Left lung (tissue), 10 donors: ENCODE results near the gene GNPDA1. TPM values are rescaled to one million over a fixed set of nuclear protein-coding genes. Genes with fewer than 3 reads are reported as not detected.
"Not testable (repeated sequence)": the region's sequence is repeated elsewhere in the genome, so short reads cannot be mapped to it uniquely, and the experiment has no call there.

ENCODE experiments used
- ATAC-seq: fragments of 200-7000 bp; cut with Tn5 transposase; one replicate; pipeline ENCODE4 v1.9.1; 2020; ENCODE audit warnings: moderate library complexity
- DNase-seq, 4 donors: peaks; one replicate each; pipeline ENCODE4 v3.0.0-alpha.2; 2013 to 2020
- H3K27ac ChIP-seq, 2 donors: fragments of 200-600 bp; sonication (generic) in 1 of 2; one replicate each; pipeline versions ENCODE4 v1.5.0 to v1.8.0; 2020 to 2021
- H3K27me3 ChIP-seq, 2 donors: fragments of 200-600 bp; sonication (generic) in 1 of 2; one replicate each; pipeline versions ENCODE4 v1.5.0 to v1.8.0; 2020 to 2021
- H3K36me3 ChIP-seq, 2 donors: fragments of 200-600 bp; sonication (generic) in 1 of 2; one replicate each; pipeline versions ENCODE4 v1.5.0 to v1.8.0; 2020 to 2021
- H3K4me1 ChIP-seq, 2 donors: fragments of 200-600 bp; one replicate each; pipeline ENCODE4 v1.8.0; 2021
- H3K4me3 ChIP-seq, 2 donors: fragments of 200-600 bp; sonication (generic) in 1 of 2; one replicate each; pipeline versions ENCODE4 v1.5.0 to v1.8.0; 2020 to 2021; ENCODE audit warnings: mild to moderate bottlenecking in 1 of 2
- H3K9me3 ChIP-seq, 2 donors: fragments of 200-600 bp; sonication (generic) in 1 of 2; one replicate each; pipeline versions ENCODE4 v1.5.0 to v1.8.0; 2020 to 2021
- intact Hi-C, 2 donors: fragments of 100-400 bp; cut with DNase I; formaldehyde crosslinking; loops; one replicate each; pipeline versions ENCODE4 v1.11.2 to v1.14.2; 2022
- polyA plus RNA-seq, 6 donors: library from polyadenylated mRNA; unstranded; fragments of 120-200 nt; gene quantifications; one replicate each; pipeline ENCODE4 v1.2.1, GENCODE V29; 2013; ENCODE audit not compliant: insufficient read length in 6 of 6
- total RNA-seq, 2 donors: library from RNA; stranded (reverse); fragmentation: NEBNext Ultra II Directional; extraction: Animal tissue kit (Norgen Biotek cat#: 25700); gene quantifications; one replicate each; pipeline ENCODE4 v1.2.1, GENCODE V29; 2021
- TF ChIP-seq, protein P1 (sequence below), 2 donors: fragments of 200-600 bp; sonication (generic) in 1 of 2; IDR thresholded peaks; one replicate each; pipeline versions ENCODE4 v1.5.0 to v1.8.0; 2021; ENCODE audit warnings: antibody characterized with exemption in 2 of 2
- donor health status: DM: no; HTN: yes; CAD: no.
- donor health status: DM: no; HTN: no; CAD: no.

GNPDA1 gene
- total and polyA plus RNA-seq, 8 donors: 40.2 to 54.6 (median 42.9) TPM

DNA sequence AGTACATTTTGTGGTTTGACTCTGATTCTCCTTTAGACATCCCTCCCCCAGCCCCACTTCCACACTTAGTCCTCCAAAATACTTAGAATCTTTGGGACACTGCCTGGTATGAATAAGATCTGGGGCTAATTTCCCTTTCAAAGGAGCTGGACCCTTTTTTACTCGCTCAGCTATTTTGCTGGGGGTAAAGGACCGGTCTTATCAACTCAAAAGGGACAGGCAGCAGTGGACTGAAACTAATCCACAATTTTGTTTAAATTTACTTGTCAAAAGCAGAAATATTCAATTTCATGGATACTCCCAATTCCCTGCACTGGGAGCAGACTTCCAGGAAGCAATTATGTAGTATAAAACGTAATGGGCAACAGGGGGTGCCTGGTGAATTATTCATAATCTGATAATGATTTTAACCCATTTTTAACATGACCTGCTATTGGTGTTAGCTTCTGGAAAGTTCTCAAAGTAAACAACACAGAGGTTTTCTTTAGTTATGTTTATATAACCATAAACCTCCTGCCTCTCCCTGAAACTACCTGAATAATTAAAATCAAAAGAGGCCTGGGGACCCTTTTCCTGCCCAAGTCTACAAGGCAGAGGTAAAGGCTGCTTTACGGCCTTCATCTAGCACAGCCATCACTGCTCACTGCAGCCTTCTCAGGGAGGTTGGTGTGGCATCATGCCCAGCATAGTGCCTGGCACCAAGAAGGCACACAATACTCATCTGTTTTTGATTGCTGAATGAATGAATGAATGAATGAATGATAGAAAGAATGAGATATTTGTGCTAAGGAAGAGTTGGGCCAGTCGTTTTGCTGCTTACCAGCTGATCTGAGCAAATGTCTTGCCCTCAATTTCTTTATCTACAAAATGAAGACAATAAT, 44.2 kb upstream of the GNPDA1 start:
- intact Hi-C loops: no loop called here
- ATAC-seq: no peak
- DNase-seq: no peak
- Histone ChIP-seq H3K4me3 (no peak overlapping the region), H3K27me3 (no peaks in the 10 kb centered on the region), H3K36me3 (no peaks in the 10 kb centered on the region), H3K4me1 (peaks cover 3 to 16% of the 10 kb centered on the region in 2 donors), H3K27ac (no peak overlapping the region), H3K9me3 (no peaks in the 10 kb centered on the region)
- TF ChIP-seq, protein P1, sequence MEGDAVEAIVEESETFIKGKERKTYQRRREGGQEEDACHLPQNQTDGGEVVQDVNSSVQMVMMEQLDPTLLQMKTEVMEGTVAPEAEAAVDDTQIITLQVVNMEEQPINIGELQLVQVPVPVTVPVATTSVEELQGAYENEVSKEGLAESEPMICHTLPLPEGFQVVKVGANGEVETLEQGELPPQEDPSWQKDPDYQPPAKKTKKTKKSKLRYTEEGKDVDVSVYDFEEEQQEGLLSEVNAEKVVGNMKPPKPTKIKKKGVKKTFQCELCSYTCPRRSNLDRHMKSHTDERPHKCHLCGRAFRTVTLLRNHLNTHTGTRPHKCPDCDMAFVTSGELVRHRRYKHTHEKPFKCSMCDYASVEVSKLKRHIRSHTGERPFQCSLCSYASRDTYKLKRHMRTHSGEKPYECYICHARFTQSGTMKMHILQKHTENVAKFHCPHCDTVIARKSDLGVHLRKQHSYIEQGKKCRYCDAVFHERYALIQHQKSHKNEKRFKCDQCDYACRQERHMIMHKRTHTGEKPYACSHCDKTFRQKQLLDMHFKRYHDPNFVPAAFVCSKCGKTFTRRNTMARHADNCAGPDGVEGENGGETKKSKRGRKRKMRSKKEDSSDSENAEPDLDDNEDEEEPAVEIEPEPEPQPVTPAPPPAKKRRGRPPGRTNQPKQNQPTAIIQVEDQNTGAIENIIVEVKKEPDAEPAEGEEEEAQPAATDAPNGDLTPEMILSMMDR (IDR thresholded peaks at IDR 0.05): no peak

DNA sequence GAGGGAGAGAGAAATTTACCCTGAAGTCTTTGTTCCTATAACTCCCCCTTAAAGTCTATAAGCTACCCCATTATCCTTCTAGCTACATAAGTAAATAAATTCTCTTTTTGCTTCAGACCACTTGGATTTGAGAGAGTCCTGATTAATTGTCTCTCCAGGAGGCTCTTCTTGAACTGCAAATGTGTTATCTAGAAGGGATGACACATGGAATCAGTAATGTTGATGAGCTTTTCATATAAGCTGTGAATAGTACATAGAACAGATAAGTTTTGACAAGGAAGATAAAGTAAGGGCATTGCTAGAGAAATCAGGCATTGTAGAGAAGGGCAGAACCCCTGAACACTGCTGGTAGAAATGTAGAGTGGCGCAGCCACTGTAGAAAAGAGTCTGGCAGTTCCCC, 42.5 kb upstream of the GNPDA1 start:
- Histone ChIP-seq H3K27me3 (no peaks in the 10 kb centered on the region), H3K4me1 (peaks cover 3 to 16% of the 10 kb centered on the region in 2 donors), H3K36me3 (no peaks in the 10 kb centered on the region), H3K4me3 (no peak overlapping the region), H3K9me3 (no peaks in the 10 kb centered on the region), H3K27ac (no peak overlapping the region)
- ATAC-seq (no peak), DNase-seq (no peak)
- TF ChIP-seq, protein P1 (IDR thresholded peaks at IDR 0.05): no peak
- intact Hi-C loops: no loop called here

DNA sequence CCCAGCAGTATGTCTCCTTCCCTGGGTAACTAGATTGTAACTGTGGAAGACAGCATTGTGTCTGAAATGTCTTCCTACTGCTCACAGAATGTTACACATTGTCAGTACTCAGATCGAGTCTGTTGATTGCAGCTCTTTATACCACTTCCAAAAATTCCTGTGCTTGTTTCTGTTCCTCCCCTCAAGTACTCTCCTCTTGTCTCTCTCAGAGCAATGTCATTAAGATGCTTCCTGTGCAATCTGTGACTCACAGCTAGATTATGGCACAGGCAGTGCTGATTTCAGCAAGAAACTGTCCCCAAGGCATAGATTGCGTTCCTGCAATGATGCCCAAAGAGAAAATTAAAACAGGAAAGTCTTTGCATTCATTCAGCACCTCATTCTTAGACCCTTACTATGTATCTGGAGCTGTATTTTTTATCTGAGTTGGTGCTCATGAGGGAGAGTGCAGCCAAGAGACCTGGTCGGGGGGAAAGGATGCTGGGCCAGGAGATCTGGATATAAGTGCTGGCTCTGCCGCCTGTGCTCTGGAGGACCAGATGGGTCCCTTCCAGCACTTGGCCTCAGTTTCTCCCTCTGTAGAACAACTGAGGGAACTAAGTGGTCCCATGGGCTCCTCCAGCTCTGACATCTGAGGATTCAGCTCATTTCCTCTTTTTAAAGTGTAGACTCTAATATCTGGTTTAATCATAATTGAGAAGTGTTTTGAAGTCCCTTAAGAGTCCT, 40.8 kb upstream of the GNPDA1 start:
- TF ChIP-seq, protein P1 (IDR thresholded peaks at IDR 0.05): no peak
- Histone ChIP-seq H3K36me3 (no peaks in the 10 kb centered on the region), H3K9me3 (no peaks in the 10 kb centered on the region), H3K4me1 (peaks cover 3 to 16% of the 10 kb centered on the region in 2 donors), H3K27ac (peak overlapping the region; percentile 43 to 49), H3K4me3 (no peak overlapping the region), H3K27me3 (no peaks in the 10 kb centered on the region)
- intact Hi-C loops: no loop called here
- ATAC-seq (peak; percentile 86), DNase-seq (peak in 1 of 4 donors; percentile 27)

DNA sequence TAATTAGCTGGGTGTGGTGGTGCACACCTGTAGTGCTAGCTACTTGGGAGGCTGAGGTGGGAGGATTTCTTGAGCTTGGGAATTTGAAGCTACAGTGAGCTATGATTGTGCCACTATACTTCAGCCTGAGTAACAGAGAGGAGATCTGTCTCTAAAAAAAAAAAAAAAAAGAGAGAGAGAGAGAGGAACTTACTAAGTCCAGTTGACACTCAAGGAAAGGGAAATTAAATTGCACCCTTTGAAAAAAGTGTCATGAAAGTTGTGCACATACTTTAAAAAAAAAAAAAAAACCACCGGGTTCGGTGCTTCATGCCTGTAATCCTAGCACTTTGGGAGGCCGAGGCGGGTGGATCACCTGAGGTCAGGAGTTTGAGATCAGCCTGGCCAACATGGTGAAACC, 39.2 kb upstream of the GNPDA1 start:
- H3K27ac ChIP-seq, intact Hi-C loops, H3K4me3 ChIP-seq, ATAC-seq, H3K36me3 ChIP-seq, DNase-seq, H3K27me3 ChIP-seq, H3K9me3 ChIP-seq: not testable (repeated sequence)
- H3K4me1 ChIP-seq: peaks cover 0 to 16% of the 10 kb centered on the region in 2 donors

DNA sequence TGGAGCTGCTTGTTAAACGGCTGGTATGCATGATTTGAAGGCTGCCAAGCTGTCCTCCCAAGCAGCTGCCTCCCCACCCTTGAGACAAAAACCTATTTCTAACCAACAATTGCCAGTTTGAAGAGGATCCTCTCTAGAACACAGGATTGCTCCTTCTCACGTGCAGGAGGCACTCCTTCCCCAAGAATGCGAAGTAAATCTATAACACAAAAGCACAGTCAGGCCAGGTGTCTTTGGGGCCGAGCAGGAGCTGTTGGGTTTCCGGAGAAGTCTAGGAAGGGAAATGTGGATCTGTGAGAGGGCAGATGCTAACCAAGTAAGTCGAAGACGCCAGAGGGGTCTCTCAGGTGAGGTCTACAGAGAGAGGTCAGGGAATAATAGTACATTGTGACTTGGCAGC, 35.4 kb upstream of the GNPDA1 start:
- intact Hi-C loops: no loop called here
- ATAC-seq (no peak), DNase-seq (no peak)
- Histone ChIP-seq H3K4me3 (no peak overlapping the region), H3K36me3 (no peaks in the 10 kb centered on the region), H3K9me3 (no peaks in the 10 kb centered on the region), H3K27me3 (no peaks in the 10 kb centered on the region), H3K27ac (no peak overlapping the region), H3K4me1 (peaks cover 0 to 2% of the 10 kb centered on the region in 2 donors)
- TF ChIP-seq, protein P1 (IDR thresholded peaks at IDR 0.05): no peak
